HepG2 (cell line): ENCODE measurements around the gene PDIA4. TPM values are rescaled to one million over a fixed set of nuclear protein-coding genes. Genes with fewer than 3 reads are reported as not detected.

Source experiments
- AGO2 ChIP-seq: fragments of 200-400 bp; formaldehyde crosslinking; optimal IDR thresholded peaks from 2 replicates; pipeline ENCODE3; 2017; ENCODE audit warnings: mild to moderate bottlenecking, low read depth, low read length, moderate library complexity
- ATAD3A ChIP-seq: sonication (generic); formaldehyde crosslinking; IDR thresholded peaks from 2 replicates; pipeline ENCODE4 v1.4.0; 2020; ENCODE audit warnings: missing genetic modification reagents
- GABPB1 ChIP-seq: IDR thresholded peaks from 2 replicates; pipeline ENCODE4 v1.6.1; 2016; ENCODE audit warnings: mild to moderate bottlenecking, missing genetic modification reagents, moderate library complexity, missing compliant biosample characterization
- MAZ ChIP-seq, 2 experiments: sonication (generic) in 1 of 2; formaldehyde crosslinking in 1 of 2; IDR thresholded peaks; 2 replicates each; pipeline versions ENCODE4 v1.5.0 to v1.6.1; 2012 to 2020; ENCODE audit warnings: low read depth in 2 of 2, mild to moderate bottlenecking in 2 of 2, borderline replicate concordance in 1 of 2, improper control_type of control experiment in 1 of 2, low read length in 1 of 2, missing genetic modification reagents in 1 of 2, moderate library complexity in 1 of 2
- MXD4 ChIP-seq: IDR thresholded peaks from 2 replicates; pipeline ENCODE4 v1.6.1; 2016; ENCODE audit warnings: mild to moderate bottlenecking, missing biosample characterization, missing genetic modification reagents
- NR2C2 ChIP-seq: sonication (generic); formaldehyde crosslinking; IDR thresholded peaks from 2 replicates; pipeline ENCODE4 v1.4.0; 2020; ENCODE audit warnings: missing genetic modification reagents, mild to moderate bottlenecking, moderate library complexity, borderline replicate concordance
- NRL ChIP-seq: sonication (generic); formaldehyde crosslinking; IDR thresholded peaks from 2 replicates; pipeline ENCODE4 v1.5.0; 2020; ENCODE audit warnings: missing genetic modification reagents, mild to moderate bottlenecking, moderate library complexity, borderline replicate concordance
- PHF20 ChIP-seq: sonication (generic); formaldehyde crosslinking; IDR thresholded peaks from 2 replicates; pipeline ENCODE4 v1.5.0; 2020; ENCODE audit warnings: mild to moderate bottlenecking, missing genetic modification reagents
- PHF5A ChIP-seq: IDR thresholded peaks from one replicate; pipeline ENCODE4 v1.6.1; 2018; ENCODE audit warnings: low read depth, missing genetic modification reagents; ENCODE audit not compliant: unreplicated experiment
- SP1 ChIP-seq, 2 experiments: fragments of 450-650 bp in 1 of 2; sonication (generic) in 1 of 2; formaldehyde crosslinking in 1 of 2; IDR thresholded peaks; 2 replicates each; pipeline versions ENCODE4 v1.4.0 to v1.6.1; 2016 to 2020; ENCODE audit warnings: missing genetic modification reagents in 1 of 2
- ZFP36L1 ChIP-seq: sonication (generic); formaldehyde crosslinking; IDR thresholded peaks from 2 replicates; pipeline ENCODE4 v1.8.0; 2022; ENCODE audit warnings: mild to moderate bottlenecking, missing genetic modification reagents, moderate library complexity
- ZNF629 ChIP-seq: sonication (generic); formaldehyde crosslinking; conservative IDR thresholded peaks from 2 replicates; pipeline ENCODE4 v1.5.0; 2020; ENCODE audit warnings: missing genetic modification reagents
- ZNF766 ChIP-seq: sonication (generic); formaldehyde crosslinking; IDR thresholded peaks from 2 replicates; pipeline ENCODE4 v1.5.0; 2020; ENCODE audit warnings: missing genetic modification reagents, borderline replicate concordance
- polyA plus RNA-seq, 8 experiments: library from polyadenylated mRNA; depleted of rRNA in 3 of 8; stranded (reverse) in 7 of 8; unstranded in 1 of 8; fragments of >200 nt; fragmentation: Illumina TruSeq in 4 of 8; extraction: Trizol in 4 of 8; gene quantifications; 2 replicates each; pipeline versions ENCODE4 v1.2.1 to v1.2.3, GENCODE V29; 2011 to 2016; ENCODE audit warnings: low read depth in 4 of 8, missing spikeins in 1 of 8, mixed read lengths in 1 of 8; ENCODE audit not compliant: insufficient read depth in 1 of 8
- total RNA-seq, 5 experiments: library from RNA; depleted of rRNA; stranded (reverse); fragments of >200 nt; fragmentation: Illumina TruSeq; extraction: Trizol; gene quantifications; 2 replicates each; pipeline ENCODE4 v1.2.3, GENCODE V29; 2016; ENCODE audit warnings: low read depth in 1 of 5
- TF ChIP-seq, protein P1 (sequence below): IDR thresholded peaks from 2 replicates; pipeline ENCODE4 v1.6.1; 2012; ENCODE audit warnings: low read length, improper control_type of control experiment
- TF ChIP-seq, protein P2 (sequence below): sonication (generic); formaldehyde crosslinking; IDR thresholded peaks from 2 replicates; pipeline ENCODE4 v1.5.0; 2020; ENCODE audit warnings: mild to moderate bottlenecking, missing genetic modification reagents, borderline replicate concordance
- TF ChIP-seq, protein P3 (sequence below): conservative IDR thresholded peaks from 2 replicates; pipeline ENCODE4 v1.6.1; 2018; ENCODE audit warnings: missing genetic modification reagents
- TF ChIP-seq, protein P4 (sequence below): sonication (generic); formaldehyde crosslinking; IDR thresholded peaks from 2 replicates; pipeline ENCODE4 v1.4.0; 2020; ENCODE audit warnings: missing genetic modification reagents, borderline replicate concordance

The PDIA4 gene
- total and polyA plus RNA-seq, 2 of the 13 experiments (the other 11 are each of a cell fraction or from before 2014, with no cell fraction given) = 278 to 402 TPM

DNA sequence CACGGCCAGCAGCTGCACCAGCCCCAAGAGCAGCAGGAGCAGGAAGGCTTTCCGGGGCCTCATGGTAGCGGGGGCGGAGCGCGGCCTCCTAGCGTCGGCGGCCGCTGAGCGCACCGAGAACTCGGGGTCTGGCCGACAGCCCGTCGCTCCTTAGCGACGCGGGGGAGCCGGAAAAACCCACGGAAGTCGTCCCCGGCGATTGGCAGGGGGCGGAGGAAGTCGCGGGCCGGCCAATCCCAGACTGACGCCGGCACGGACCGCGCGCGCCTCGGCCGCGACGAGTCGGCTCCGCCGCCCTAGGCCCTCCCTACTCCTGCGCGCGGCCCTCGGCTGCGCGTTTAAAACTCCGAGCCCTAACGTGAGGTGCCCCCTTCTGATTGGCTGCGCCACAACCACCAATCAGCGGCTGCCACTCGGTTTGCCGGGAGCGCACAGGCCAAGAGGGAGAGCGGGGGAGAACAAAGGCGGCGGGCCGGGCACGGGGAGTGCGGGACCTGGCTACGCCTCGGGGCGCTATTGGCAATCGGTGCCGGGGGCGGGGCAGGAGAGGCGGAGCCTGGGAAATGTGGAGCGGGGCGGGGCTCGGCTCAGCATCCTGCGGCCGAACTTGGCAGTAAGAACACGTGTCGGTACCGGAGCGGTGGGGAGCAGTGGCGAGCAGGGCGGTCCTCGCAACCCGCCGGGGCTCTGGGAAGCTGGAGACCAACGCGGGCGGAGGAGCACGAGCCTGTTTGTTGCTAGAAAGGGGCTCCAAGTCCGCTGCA, at the start of gene PDIA4 (continued):
- TF ChIP-seq SP1 (IDR thresholded peaks at IDR 0.05) (no peak), SP1 (CRISPR knock-in tag; IDR thresholded peaks at IDR 0.05) (peak; percentile 78), AGO2 (peak; percentile 31), MXD4 (CRISPR knock-in tag) (peak; percentile 89), PHF20 (CRISPR knock-in tag) (peak; percentile 55; the same call in 1 of the 2 replicates), GABPB1 (CRISPR knock-in tag) (peak; percentile 94), ZFP36L1 (CRISPR knock-in tag) (peak; percentile 96), MAZ (IDR thresholded peaks at IDR 0.05; ENCODE audit: borderline replicate concordance, low read depth, low read length) (peak; percentile 62; the same call in 1 of the 2 replicates), MAZ (CRISPR knock-in tag; IDR thresholded peaks at IDR 0.05; ENCODE audit: low read depth) (peak; percentile 95; the same call in 1 of the 2 replicates), NR2C2 (CRISPR knock-in tag) (peak; percentile 43; the same call in 1 of the 2 replicates), ATAD3A (CRISPR knock-in tag) (no peak), ZNF766 (CRISPR knock-in tag) (peak; percentile 32), NRL (CRISPR knock-in tag) (peak; percentile 91; the same call in 1 of the 2 replicates), ZNF629 (CRISPR knock-in tag) (0 out of 2 replicates have a peak, but pooled peaks have one; percentile 17), PHF5A (CRISPR knock-in tag) (peak; percentile 66)
- TF ChIP-seq, protein P1, sequence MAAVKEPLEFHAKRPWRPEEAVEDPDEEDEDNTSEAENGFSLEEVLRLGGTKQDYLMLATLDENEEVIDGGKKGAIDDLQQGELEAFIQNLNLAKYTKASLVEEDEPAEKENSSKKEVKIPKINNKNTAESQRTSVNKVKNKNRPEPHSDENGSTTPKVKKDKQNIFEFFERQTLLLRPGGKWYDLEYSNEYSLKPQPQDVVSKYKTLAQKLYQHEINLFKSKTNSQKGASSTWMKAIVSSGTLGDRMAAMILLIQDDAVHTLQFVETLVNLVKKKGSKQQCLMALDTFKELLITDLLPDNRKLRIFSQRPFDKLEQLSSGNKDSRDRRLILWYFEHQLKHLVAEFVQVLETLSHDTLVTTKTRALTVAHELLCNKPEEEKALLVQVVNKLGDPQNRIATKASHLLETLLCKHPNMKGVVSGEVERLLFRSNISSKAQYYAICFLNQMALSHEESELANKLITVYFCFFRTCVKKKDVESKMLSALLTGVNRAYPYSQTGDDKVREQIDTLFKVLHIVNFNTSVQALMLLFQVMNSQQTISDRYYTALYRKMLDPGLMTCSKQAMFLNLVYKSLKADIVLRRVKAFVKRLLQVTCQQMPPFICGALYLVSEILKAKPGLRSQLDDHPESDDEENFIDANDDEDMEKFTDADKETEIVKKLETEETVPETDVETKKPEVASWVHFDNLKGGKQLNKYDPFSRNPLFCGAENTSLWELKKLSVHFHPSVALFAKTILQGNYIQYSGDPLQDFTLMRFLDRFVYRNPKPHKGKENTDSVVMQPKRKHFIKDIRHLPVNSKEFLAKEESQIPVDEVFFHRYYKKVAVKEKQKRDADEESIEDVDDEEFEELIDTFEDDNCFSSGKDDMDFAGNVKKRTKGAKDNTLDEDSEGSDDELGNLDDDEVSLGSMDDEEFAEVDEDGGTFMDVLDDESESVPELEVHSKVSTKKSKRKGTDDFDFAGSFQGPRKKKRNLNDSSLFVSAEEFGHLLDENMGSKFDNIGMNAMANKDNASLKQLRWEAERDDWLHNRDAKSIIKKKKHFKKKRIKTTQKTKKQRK = no peak
- TF ChIP-seq, protein P2, sequence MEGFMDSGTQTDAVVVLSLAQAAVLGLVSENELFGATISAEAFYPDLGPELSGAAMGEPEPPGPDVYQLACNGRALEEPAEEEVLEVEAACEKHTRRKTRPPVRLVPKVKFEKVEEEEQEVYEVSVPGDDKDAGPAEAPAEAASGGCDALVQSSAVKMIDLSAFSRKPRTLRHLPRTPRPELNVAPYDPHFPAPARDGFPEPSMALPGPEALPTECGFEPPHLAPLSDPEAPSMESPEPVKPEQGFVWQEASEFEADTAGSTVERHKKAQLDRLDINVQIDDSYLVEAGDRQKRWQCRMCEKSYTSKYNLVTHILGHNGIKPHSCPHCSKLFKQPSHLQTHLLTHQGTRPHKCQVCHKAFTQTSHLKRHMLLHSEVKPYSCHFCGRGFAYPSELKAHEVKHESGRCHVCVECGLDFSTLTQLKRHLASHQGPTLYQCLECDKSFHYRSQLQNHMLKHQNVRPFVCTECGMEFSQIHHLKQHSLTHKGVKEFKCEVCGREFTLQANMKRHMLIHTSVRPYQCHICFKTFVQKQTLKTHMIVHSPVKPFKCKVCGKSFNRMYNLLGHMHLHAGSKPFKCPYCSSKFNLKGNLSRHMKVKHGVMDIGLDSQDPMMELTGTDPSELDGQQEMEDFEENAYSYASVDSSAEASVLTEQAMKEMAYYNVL = peak; percentile 56; the same call in 1 of the 2 replicates
- TF ChIP-seq, protein P3, sequence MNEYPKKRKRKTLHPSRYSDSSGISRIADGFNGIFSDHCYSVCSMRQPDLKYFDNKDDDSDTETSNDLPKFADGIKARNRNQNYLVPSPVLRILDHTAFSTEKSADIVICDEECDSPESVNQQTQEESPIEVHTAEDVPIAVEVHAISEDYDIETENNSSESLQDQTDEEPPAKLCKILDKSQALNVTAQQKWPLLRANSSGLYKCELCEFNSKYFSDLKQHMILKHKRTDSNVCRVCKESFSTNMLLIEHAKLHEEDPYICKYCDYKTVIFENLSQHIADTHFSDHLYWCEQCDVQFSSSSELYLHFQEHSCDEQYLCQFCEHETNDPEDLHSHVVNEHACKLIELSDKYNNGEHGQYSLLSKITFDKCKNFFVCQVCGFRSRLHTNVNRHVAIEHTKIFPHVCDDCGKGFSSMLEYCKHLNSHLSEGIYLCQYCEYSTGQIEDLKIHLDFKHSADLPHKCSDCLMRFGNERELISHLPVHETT (CRISPR knock-in tag) = peak; percentile 36; the same call in 1 of the 2 replicates
- TF ChIP-seq, protein P4, sequence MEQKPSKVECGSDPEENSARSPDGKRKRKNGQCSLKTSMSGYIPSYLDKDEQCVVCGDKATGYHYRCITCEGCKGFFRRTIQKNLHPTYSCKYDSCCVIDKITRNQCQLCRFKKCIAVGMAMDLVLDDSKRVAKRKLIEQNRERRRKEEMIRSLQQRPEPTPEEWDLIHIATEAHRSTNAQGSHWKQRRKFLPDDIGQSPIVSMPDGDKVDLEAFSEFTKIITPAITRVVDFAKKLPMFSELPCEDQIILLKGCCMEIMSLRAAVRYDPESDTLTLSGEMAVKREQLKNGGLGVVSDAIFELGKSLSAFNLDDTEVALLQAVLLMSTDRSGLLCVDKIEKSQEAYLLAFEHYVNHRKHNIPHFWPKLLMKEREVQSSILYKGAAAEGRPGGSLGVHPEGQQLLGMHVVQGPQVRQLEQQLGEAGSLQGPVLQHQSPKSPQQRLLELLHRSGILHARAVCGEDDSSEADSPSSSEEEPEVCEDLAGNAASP (CRISPR knock-in tag) = peak; percentile 19; the same call in 1 of the 2 replicates
